ENCODE data around the gene FTSJ1. TPM values are rescaled to one million over a fixed set of nuclear protein-coding genes. Genes with fewer than 3 reads are reported as not detected.

The FTSJ1 gene
- polyA plus RNA-seq, 3 donors, result 36.6 to 44.3 (median 40.4) TPM

GRCh38 chrX:48492293-48492910, 16.4 kb downstream of the FTSJ1 start:
- Histone ChIP-seq H3K4me2 (replicated peaks; ENCODE audit: extremely low read depth, low read length, poor library complexity, severe bottlenecking) (no peak overlapping the region), H3K79me2 (ENCODE audit: insufficient read depth, low read length) (no peaks in the 10 kb centered on the region), H3K4me3 (replicated peaks in 1 of 3; ENCODE audit: low read depth in 2 of 3, low read length in 3 of 3) (no peak overlapping the region), H3K9ac (ENCODE audit: insufficient read depth, low read length, poor library complexity, severe bottlenecking) (no peak overlapping the region), H2AFZ (ENCODE audit: insufficient read depth, low read depth, low read length, poor library complexity, severe bottlenecking) (peak overlapping the region; percentile 61), H3K27me3 (ENCODE audit: control insufficient read depth in 2 of 2, insufficient read depth in 2 of 2, low read length in 2 of 2) (no peaks in the 10 kb centered on the region), H3K4me1 (ENCODE audit: control insufficient read depth in 1 of 2, insufficient read depth in 2 of 2, low read length in 2 of 2) (peaks cover 10 to 12% of the 10 kb centered on the region in 2 donors), H3K27ac (ENCODE audit: low read depth in 1 of 2, low read length in 2 of 2) (peak overlapping the region; percentile 25 to 62), H3K36me3 (replicated peaks in 1 of 2; ENCODE audit: control insufficient read depth in 1 of 2, insufficient read depth in 2 of 2, low read length in 2 of 2) (no peaks in the 10 kb centered on the region), H3K9me3 (replicated peaks in 1 of 2; ENCODE audit: control insufficient read depth in 1 of 2, insufficient read depth in 1 of 2, low read length in 2 of 2) (no peaks in the 10 kb centered on the region), H4K20me1 (ENCODE audit: insufficient read depth, low read length) (no peaks in the 10 kb centered on the region)
- no peak for TF ChIP-seq CTCF (IDR thresholded peaks at IDR 0.05)
- intact Hi-C loops (cut with micrococcal nuclease), result no loop called here
- DNase-seq, result peak; percentile 54 to 78 (median 60)
- Mint-ChIP-seq H3K9me3 (peaks cover 0 to 3% (median 0%) of the 10 kb centered on the region in 7 donors), H3K4me1 (peaks cover 13% of the 10 kb centered on the region), H3K36me3 (no peaks in the 10 kb centered on the region), H3K27ac (peak overlapping the region; percentile 58 to 91 (median 83)), H3K4me3 (no peak overlapping the region), H3K27me3 (ENCODE audit: low read depth in 3 of 3) (peaks cover 0 to 9% (median 2%) of the 10 kb centered on the region in 3 donors)
- 0% methylated on average over 1 of the region's 7 CpGs for WGBS (ENCODE audit: insufficient coverage)

- Histone ChIP-seq H3K27ac (ENCODE audit: low read depth in 1 of 2, low read length in 2 of 2) (no peak overlapping the region), H3K79me2 (ENCODE audit: insufficient read depth, low read length) (no peaks in the 10 kb centered on the region), H3K4me1 (ENCODE audit: control insufficient read depth in 1 of 2, insufficient read depth in 2 of 2, low read length in 2 of 2) (peaks cover 8 to 12% of the 10 kb centered on the region in 2 donors), H3K9ac (ENCODE audit: insufficient read depth, low read length, poor library complexity, severe bottlenecking) (no peak overlapping the region), H4K20me1 (ENCODE audit: insufficient read depth, low read length) (no peaks in the 10 kb centered on the region), H3K9me3 (replicated peaks in 1 of 2; ENCODE audit: control insufficient read depth in 1 of 2, insufficient read depth in 1 of 2, low read length in 2 of 2) (no peaks in the 10 kb centered on the region), H2AFZ (ENCODE audit: insufficient read depth, low read depth, low read length, poor library complexity, severe bottlenecking) (no peak overlapping the region), H3K36me3 (replicated peaks in 1 of 2; ENCODE audit: control insufficient read depth in 1 of 2, insufficient read depth in 2 of 2, low read length in 2 of 2) (no peaks in the 10 kb centered on the region), H3K4me2 (replicated peaks; ENCODE audit: extremely low read depth, low read length, poor library complexity, severe bottlenecking) (no peak overlapping the region), H3K27me3 (ENCODE audit: control insufficient read depth in 2 of 2, insufficient read depth in 2 of 2, low read length in 2 of 2) (no peaks in the 10 kb centered on the region), H3K4me3 (replicated peaks in 1 of 3; ENCODE audit: low read depth in 2 of 3, low read length in 3 of 3) (no peak overlapping the region)
- Mint-ChIP-seq H3K27ac (no peak overlapping the region), H3K27me3 (ENCODE audit: low read depth in 3 of 3) (peaks cover 2 to 7% (median 2%) of the 10 kb centered on the region in 3 donors), H3K36me3 (no peaks in the 10 kb centered on the region), H3K4me3 (no peak overlapping the region), H3K9me3 (peaks cover 0 to 3% (median 0%) of the 10 kb centered on the region in 7 donors), H3K4me1 (peaks cover 11% of the 10 kb centered on the region)
- no peak for TF ChIP-seq CTCF (IDR thresholded peaks at IDR 0.05)
- WGBS (ENCODE audit: insufficient coverage), result no CpG with 5 or more reads among the region's 10 CpGs
- peak in 2 of 3 donors; percentile 12 to 22 for DNase-seq
- intact Hi-C loops (cut with micrococcal nuclease), result no loop called here
These were observed 17.9 kb downstream of the FTSJ1 start for GRCh38 chrX:48493890-48494364.

Measured in CD14-positive monocyte (primary cell).